OCI-LY1 (cell line): Measurements from ENCODE around the gene TMEM240.

Experiments
- EZH2 ChIP-seq: fragments of 200-600 bp; sonication (generic), shearing (Covaris generic); IDR thresholded peaks from 2 replicates; pipeline ENCODE4 v1.8.0; 2017; ENCODE audit warnings: borderline replicate concordance, mixed run types, mild to moderate bottlenecking, antibody characterized with exemption, low read length, moderate library complexity, mixed read lengths
- TF ChIP-seq, protein P1 (sequence below): fragments of 200-600 bp; sonication (generic), shearing (Covaris generic); IDR thresholded peaks from 2 replicates; pipeline ENCODE4 v1.5.1; 2017; ENCODE audit warnings: mild to moderate bottlenecking, antibody characterized with exemption, low read length, moderate library complexity, mixed read lengths

- TF ChIP-seq, protein P1, sequence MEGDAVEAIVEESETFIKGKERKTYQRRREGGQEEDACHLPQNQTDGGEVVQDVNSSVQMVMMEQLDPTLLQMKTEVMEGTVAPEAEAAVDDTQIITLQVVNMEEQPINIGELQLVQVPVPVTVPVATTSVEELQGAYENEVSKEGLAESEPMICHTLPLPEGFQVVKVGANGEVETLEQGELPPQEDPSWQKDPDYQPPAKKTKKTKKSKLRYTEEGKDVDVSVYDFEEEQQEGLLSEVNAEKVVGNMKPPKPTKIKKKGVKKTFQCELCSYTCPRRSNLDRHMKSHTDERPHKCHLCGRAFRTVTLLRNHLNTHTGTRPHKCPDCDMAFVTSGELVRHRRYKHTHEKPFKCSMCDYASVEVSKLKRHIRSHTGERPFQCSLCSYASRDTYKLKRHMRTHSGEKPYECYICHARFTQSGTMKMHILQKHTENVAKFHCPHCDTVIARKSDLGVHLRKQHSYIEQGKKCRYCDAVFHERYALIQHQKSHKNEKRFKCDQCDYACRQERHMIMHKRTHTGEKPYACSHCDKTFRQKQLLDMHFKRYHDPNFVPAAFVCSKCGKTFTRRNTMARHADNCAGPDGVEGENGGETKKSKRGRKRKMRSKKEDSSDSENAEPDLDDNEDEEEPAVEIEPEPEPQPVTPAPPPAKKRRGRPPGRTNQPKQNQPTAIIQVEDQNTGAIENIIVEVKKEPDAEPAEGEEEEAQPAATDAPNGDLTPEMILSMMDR: no peak
- TF ChIP-seq EZH2: no peak
Measured at GRCh38 chr1:1547476-1547875, 7.1 kb upstream of the TMEM240 start.
